ENCODE measurements around the gene MAD1L1.

- no peak for TF ChIP-seq EZH2phosphoT487 (IDR thresholded peaks at IDR 0.05; ENCODE audit: insufficient read depth, low read depth)
- TF ChIP-seq EZH2 (IDR thresholded peaks at IDR 0.05; ENCODE audit: insufficient read depth, poor library complexity, severe bottlenecking): no peak
Measured at GRCh38 chr7:2171855-2172254, 60.9 kb downstream of the MAD1L1 start.
